SKM-1 treated with dmso at 0.1 percent for 144 hours (cell line): ENCODE data around the gene HAPLN3.

Experiments used
- DNase-seq: peaks from one replicate; lab custom pipeline; 2025; ENCODE audit not compliant: unreplicated experiment; lab: John Stamatoyannopoulos, UW

Gene HAPLN3

DNA sequence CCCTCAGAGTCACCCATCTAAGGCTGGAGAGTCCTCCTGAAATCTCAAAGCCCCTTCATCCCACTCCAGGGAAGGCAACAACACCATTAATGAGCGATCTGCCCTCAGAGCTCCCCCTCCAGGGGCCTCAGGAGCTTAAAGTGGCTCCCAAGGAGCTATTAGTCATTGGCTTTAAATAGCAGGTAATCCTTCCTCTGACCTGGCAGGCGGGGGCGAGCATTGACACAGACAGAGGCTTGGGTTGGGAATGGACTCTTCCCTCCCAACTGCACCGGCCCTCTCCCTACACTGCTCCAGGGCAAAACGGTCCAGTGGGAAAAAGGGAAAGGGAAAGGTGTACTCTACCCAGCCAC lies 16.4 kb upstream of the HAPLN3 start:
- DNase-seq: no peak

DNA sequence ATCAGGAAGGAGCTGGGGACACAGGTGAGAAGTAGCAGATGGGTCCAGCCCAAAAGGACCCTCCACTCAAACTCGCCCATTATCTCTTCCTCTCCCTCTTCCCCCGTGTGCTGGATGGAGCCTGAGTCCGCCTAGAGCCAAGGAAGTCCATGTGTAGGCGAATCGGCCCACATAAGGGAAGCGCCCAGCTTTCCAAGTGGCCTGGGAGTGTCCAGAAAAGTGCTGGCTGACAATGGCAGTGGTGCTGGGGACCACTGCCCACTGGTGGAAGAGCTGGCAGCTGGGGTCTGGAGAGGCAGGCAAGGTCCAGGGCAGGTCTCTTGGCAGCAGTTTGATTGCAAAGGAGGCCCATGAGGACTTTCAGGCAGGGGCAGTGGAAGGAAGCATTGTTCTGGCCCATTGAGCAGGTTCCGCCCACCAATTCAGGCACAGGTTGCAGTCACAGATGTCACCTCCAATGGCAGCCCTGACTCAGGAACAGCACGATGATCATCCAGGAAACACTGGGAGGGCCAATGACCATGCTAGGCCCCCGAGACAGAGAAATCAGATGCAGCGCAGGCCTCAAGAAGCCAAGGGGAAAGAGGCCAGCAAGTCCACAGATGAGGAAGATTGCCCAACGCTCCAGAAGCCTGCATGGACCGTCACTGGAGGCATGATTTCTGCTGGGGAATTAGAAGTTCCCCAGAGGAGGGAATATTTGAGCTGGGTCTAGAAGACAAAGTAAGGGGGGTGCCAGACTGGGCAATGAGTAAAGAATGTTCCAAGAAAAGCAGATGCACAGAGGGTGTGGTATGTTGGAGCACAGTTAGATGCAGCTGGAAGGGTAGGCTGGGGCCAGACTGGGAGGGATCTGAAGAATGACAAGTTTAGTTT lies 14.8 kb upstream of the HAPLN3 start:
- DNase-seq: no peak

- no peak for DNase-seq
Measured at GRCh38 chr15:88908697-88909621, 13.6 kb upstream of the HAPLN3 start.

- no peak for DNase-seq
Measured at GRCh38 chr15:88908123-88908522, 12.8 kb upstream of the HAPLN3 start.

- no peak for DNase-seq
Measured at GRCh38 chr15:88907111-88907510, 11.8 kb upstream of the HAPLN3 start.

GRCh38 chr15:88906551-88906950 lies 11.2 kb upstream of the HAPLN3 start:
- no peak for DNase-seq

DNA sequence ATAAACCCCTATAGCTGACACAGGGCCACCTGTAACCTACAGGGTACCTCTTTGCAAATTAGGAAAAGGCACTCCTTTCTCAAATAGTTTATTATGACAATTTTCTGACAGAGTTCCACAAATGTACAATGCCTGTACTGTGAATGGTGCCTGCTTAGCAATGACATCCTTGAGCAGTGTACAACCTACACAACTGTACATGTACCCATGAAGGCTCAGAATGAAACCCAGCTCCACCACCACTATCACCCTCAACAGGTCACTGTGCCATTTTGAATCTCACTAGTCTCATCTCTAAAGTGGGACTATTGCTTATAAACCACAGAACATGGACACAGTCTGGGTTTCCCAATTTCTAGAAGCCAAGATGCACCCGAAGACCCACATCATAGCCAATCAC lies 10.8 kb upstream of the HAPLN3 start:
- no peak for DNase-seq

- no peak for DNase-seq
Measured at GRCh38 chr15:88905576-88905975, 10.2 kb upstream of the HAPLN3 start.

GRCh38 chr15:88904624-88905327 lies 9.4 kb upstream of the HAPLN3 start:
- DNase-seq: peak; percentile 42

GRCh38 chr15:88904257-88904623 lies 8.9 kb upstream of the HAPLN3 start:
- no peak for DNase-seq

GRCh38 chr15:88902846-88903245 lies 7.5 kb upstream of the HAPLN3 start:
- no peak for DNase-seq

DNA sequence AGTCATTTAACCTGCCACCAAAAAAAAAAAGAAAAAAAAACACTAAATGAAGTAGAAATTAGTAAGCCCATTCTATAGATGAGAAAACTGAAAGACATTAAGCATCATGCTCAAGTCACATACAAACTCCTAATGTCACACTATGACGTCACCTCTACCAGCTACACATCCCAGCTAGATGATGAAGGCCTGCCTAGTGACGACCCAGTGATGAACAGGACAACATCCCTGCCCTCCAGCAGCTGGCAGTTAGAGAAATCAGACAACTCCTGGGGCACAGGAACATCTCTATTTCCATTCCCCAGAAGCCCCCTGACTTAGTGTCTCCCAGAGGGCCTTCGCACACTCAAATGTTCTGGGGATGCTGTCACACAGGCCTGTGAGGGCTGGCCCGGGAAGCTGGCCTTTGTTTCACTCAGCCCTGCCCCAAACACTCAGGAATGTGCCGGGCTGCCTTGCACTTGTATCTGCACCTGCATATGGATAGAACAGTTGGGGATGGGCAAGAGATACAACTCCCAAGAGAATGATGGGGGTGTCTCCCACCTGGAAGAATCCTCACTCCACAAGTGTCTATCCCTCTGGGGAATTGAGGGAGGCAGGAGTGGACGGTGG lies 7.0 kb upstream of the HAPLN3 start:
- DNase-seq: no peak

- no peak for DNase-seq
Measured at GRCh38 chr15:88901508-88902220, 6.3 kb upstream of the HAPLN3 start.

DNA sequence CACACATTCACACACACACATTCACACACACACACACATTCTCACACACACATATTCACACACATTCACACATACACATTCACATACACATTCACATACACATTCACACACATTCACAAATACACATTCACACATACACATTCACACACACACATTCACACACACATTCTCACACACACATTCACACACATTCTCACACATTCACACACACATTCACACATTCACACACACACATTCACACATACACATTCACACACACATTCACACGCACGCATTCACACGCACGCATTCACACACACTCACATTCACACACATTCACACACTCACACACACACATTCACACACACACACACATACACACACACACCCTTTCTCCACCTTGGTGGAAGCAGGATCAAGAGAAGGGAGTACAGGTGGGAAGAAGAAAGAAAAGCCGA lies 5.7 kb upstream of the HAPLN3 start:
- DNase-seq: no peak

- no peak for DNase-seq
Measured at GRCh38 chr15:88900309-88900981, 5.1 kb upstream of the HAPLN3 start.

- no peak for DNase-seq
Measured at GRCh38 chr15:88899251-88899650, 3.9 kb upstream of the HAPLN3 start.

DNA sequence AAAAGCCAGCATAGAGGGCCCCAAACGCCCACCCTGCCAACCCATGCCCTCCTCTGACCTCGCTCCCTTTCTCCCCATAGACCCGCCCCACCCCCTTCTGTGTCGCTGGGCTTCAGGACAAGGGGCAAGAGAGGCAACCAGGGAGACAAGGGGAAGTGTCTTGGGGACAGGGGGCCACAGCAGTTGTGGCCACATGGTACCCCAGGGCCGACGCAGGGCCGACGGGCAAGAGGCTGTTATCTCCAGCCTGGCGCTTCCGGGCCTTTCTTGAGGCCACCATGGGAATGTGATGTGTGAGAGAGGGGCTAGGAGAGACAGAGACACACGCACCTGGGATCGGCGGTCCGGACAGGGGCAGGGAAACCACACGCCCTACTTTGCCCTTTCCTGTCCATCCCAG lies 3.4 kb upstream of the HAPLN3 start:
- DNase-seq: no peak

DNA sequence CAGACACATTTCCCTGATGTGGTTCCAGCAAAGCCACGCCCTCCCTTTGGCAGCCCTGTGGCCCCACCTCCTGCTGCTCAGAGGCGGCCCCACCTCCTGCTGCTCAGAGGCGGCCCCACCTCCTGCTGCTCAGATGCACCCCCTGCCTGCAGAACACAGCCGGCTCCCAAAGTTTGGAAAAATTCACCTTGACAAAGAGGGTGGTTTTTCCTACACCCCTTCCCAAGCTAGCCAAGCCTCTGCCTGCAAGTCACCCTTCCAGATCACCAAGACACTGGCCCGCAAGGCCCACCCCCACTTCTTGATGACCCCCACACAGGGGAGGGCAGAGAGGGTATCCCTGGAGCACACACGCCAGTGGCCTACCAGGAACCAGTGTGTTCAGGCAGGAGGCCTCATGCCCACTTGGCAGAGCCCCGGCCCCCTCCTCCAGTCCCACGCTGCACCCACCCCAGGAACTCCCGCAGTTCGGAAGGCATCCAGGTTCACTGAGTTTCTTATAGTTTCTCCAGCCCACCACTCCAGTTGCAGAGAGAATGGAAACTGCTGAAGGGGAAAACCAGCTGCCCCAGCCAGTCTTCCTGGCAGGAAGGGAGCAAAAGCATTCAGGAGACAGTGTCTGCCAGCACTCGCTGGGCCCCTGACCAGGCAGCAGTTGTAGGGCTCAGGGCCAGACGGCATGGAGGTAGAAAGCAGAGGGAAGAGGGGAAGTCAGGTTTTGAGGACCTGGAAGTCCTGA lies 2.3 kb upstream of the HAPLN3 start:
- DNase-seq: peak; percentile 60

DNA sequence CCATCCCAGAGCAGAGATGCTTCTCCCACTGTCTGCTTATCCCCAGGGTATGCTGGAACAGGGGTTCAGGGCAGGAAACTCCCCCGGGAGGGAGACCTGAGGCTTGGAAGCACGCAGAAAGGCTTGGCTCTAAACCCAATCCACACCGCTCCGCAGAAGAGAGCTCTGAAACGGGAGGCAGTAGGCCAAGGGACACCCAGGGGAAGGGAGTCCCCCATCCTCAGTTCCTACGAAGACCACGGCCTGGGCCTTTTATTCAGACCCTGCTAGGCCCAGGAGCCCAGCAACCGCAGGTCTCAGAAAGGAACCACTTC lies 1.8 kb upstream of the HAPLN3 start:
- no peak for DNase-seq
